ENCODE data around the gene LNX2. TPM values are rescaled to one million over a fixed set of nuclear protein-coding genes. Genes with fewer than 3 reads are reported as not detected.

Gene LNX2
- polyA plus RNA-seq, 1 donor from 2014 or later = 3.9 TPM

DNA sequence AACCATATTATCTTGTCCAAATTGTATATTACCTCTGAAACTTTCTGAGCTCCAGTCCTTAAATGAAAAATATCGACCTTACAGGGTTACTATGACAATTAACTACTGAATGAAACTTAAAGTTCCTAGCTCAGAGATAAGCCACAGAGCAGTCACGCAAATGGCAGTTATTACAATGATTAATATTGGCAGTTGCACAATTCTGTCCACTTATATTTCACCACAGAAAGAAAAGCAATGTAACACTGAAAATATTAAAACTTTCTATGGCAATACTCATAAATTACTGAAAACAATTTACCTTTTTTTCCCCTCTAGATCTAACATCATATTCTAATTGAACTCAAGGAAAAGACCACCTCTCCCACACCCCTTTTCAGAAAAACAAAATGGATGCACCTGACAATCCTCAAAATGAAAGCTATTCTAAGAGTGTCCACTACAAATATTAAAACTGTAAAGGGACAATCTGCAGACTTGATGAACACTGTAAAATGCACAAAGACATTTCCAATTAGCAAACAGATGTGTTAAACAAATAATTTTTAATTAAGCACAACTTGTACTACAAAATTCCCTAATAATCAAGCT is 14.6 kb downstream of the LNX2 start:
- H3K27me3 Mint-ChIP-seq = no peaks in the 10 kb centered on the region
- no peak overlapping the region for H3K27ac Mint-ChIP-seq
- no peak overlapping the region for H3K4me3 Mint-ChIP-seq
- peaks cover 3% of the 10 kb centered on the region for H3K36me3 Mint-ChIP-seq
- no peaks in the 10 kb centered on the region for H3K9me3 Mint-ChIP-seq
- H3K4me1 Mint-ChIP-seq = peaks cover 23 to 30% (median 25%) of the 10 kb centered on the region in 3 donors

DNA sequence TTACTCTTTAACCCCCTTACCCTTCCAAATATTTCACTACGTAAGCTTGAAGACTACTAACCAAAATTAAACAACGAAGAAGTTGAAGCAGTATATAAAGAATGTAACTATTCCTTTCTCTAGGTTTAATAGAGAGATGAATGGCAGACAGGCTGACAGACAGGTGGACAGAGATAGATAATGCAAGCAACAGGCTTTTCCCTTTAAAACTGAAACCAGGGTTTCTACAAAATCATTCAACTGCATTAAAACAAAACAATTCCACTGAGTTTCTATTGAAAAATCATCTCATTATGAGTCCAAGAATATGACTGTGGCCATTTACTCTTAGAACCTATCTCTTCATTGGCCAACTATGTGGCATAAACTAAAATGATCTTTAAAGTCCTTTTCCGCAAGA is 15.2 kb downstream of the LNX2 start:
- H3K9me3 Mint-ChIP-seq = no peaks in the 10 kb centered on the region
- H3K4me3 Mint-ChIP-seq = peak overlapping the region in 1 of 4 donors; percentile 2
- peaks cover 18 to 25% (median 19%) of the 10 kb centered on the region in 3 donors for H3K4me1 Mint-ChIP-seq
- no peaks in the 10 kb centered on the region for H3K27me3 Mint-ChIP-seq
- H3K27ac Mint-ChIP-seq = no peak overlapping the region
- peaks cover 4% of the 10 kb centered on the region for H3K36me3 Mint-ChIP-seq

DNA sequence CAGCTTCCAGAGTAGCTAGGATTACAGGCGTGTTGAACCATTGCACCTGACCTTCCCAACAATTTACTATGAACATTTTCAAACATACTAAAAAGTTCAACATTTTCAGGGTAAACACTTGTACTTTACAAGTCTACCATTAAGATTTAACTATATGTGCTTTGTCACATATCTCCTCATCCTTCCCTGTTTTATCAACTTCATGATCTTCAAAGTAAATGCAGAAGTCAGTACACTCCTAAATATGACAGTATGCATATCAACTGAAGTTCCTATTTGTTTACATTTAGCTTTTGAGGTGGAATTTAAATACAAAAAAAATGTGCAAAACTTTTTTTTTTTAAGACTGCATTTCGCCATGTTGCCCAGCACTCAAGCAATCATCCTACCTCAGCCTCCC is 18.5 kb downstream of the LNX2 start:
- peaks cover 10 to 16% (median 13%) of the 10 kb centered on the region in 3 donors for H3K4me1 Mint-ChIP-seq
- no peak overlapping the region for H3K4me3 Mint-ChIP-seq
- H3K27ac Mint-ChIP-seq = peak overlapping the region in 1 of 3 donors; percentile 70
- H3K36me3 Mint-ChIP-seq = peaks cover 4% of the 10 kb centered on the region
- no peaks in the 10 kb centered on the region for H3K9me3 Mint-ChIP-seq
- H3K27me3 Mint-ChIP-seq = no peaks in the 10 kb centered on the region

DNA sequence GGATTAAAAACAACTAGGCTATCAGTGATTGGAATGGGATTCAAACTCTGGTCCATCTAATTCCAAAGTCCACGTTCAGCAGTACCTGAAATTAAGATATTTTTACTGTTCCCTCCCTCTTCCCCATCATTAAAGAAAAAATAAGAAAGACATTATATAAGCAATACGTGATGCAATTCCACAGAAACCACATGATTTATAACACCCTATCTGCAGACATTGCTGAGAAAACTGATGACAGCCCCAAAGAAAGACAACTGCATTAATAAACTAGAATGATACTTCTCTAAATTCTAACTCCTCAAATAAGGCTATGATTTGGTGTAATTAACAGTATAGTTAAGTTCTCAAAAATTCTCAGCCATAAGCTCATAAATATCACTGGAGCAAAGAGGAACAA is 19.1 kb downstream of the LNX2 start:
- peaks cover 9 to 14% (median 10%) of the 10 kb centered on the region in 3 donors for H3K4me1 Mint-ChIP-seq
- H3K27me3 Mint-ChIP-seq = no peaks in the 10 kb centered on the region
- H3K4me3 Mint-ChIP-seq = no peak overlapping the region
- peaks cover 4% of the 10 kb centered on the region for H3K36me3 Mint-ChIP-seq
- no peaks in the 10 kb centered on the region for H3K9me3 Mint-ChIP-seq
- no peak overlapping the region for H3K27ac Mint-ChIP-seq

DNA sequence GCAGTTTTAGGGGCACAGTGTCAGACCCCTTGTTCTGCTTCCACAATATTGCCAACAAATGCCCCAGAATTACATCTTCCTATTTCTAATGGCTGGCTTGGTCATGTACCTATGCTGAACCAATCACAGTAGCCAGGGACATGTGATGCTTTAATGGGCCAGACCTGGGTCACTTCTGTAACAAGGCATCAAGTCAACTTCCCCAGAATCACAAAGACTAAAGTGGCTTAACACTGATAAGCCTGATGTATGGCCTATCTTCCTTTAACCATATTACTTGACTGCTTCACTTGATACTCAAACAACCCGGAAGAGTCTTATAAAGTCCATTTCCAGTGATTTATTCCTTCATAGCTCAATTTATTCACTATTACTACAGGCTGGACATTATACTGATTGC is 19.6 kb downstream of the LNX2 start:
- Mint-ChIP-seq H3K9me3 (no peaks in the 10 kb centered on the region), H3K27me3 (no peaks in the 10 kb centered on the region), H3K27ac (no peak overlapping the region), H3K4me3 (no peak overlapping the region), H3K36me3 (peaks cover 4% of the 10 kb centered on the region), H3K4me1 (peaks cover 6 to 12% (median 7%) of the 10 kb centered on the region in 3 donors)

DNA sequence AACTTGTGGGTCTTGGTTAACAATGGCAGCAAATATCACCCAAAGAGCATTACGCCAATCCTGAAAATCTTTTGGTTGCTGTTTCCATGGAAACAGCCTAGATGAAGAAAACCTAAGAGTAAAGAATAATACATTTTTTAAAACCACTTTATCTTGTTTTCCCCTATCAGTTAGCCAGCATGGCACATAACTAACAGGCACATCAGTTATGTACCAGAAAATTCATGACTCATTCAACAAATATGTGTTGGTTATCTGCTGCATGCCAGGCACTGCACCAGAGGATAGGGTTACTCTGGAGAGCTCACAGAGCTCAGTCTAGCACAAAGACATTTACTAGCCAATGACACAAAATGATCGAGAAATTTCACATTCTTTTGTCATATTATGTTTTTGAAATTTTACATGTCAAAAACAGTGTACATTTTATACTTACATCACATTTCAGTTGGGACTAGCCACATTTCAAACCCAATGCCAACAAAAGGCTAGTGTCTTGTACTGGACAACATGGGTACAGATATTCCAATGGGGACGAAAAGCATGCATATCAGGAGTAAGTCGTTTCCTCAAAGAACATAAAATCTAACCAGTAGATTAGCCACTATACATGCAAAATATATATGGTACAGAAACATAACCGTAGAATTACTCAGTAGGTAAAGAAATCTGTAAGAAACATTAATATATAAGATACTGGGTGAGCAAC is 20.3 kb downstream of the LNX2 start:
- no peaks in the 10 kb centered on the region for H3K9me3 Mint-ChIP-seq
- no peak overlapping the region for H3K4me3 Mint-ChIP-seq
- H3K27ac Mint-ChIP-seq = no peak overlapping the region
- peaks cover 4 to 6% (median 6%) of the 10 kb centered on the region in 3 donors for H3K4me1 Mint-ChIP-seq
- peaks cover 4% of the 10 kb centered on the region for H3K36me3 Mint-ChIP-seq
- H3K27me3 Mint-ChIP-seq = no peaks in the 10 kb centered on the region

DNA sequence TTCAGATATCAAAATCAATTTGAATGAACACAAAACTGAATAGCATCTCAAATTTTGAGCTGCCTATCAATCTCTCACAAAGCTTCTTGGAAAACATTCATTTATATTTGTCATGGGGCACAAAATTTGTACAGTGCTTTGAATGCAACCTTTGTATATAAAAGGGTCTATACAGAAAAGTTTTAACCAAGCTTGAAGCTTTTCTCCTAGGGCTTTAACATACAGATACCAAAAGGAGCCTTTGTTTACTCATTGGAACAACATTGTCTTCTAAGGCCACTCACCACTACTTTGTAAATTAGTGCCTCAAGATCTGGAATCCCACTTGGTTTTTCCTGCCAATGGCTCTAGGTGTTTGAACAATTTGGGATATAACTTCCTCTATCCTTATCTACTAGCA is 21.2 kb downstream of the LNX2 start:
- Mint-ChIP-seq H3K36me3 (peaks cover 2% of the 10 kb centered on the region), H3K4me1 (peaks cover 4 to 6% (median 5%) of the 10 kb centered on the region in 3 donors), H3K27ac (no peak overlapping the region), H3K27me3 (no peaks in the 10 kb centered on the region), H3K9me3 (no peaks in the 10 kb centered on the region), H3K4me3 (no peak overlapping the region)

DNA sequence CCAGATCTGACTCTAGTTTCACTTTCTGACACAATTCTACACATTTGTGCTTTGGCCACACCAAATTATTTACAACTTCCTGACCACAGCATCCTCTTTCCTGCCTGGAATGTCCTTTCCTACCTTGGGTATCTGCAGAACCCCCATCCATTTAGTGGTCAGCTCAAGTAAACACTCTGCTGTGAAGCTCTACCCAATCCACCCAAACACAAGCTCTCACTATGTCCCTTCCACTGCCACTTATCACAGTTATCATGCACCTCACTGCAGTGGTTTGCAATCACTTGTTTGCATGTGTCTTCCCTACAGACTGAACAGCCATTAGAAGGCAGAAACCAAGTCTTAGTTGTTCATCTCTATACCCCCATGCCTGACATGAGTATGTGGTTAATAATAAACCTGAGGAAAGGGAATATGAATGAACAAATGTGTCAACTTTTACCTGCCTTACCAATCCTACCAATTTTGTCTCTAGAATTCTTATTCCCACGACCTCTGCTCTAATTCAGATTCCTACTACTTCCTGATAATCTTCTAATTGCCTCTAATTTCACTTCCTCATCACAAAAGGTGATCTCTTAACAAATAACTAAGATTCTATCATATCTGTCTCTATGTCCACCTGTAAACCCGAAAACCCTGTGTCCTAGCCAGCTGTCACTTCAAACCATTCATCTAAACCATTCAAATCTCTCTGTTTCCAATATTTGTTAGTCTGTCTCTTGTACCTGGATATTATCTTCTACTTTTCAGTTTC is 25.1 kb downstream of the LNX2 start:
- no peaks in the 10 kb centered on the region for H3K36me3 Mint-ChIP-seq
- H3K4me1 Mint-ChIP-seq = peaks cover 0 to 4% (median 3%) of the 10 kb centered on the region in 3 donors
- H3K4me3 Mint-ChIP-seq = no peak overlapping the region
- no peak overlapping the region for H3K27ac Mint-ChIP-seq
- H3K27me3 Mint-ChIP-seq = no peaks in the 10 kb centered on the region
- no peaks in the 10 kb centered on the region for H3K9me3 Mint-ChIP-seq

DNA sequence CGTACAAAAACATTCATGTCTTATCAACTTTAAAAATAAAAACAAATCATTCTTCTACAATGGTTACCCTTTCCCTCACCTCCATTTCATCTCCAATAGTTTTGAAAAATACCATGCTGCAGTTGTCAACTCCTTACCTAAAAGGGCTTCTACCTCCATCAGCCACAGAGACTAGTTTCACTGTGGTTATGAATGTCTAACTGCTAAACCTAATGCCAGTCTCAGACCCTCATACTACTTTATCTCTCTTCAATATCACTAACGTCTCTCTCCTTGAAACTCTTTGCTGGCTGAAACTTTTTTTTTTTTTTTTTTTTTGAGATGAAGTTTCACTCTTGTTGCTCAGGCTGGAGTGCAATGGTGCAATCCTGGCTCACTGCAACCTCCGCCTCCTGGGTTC is 27.1 kb downstream of the LNX2 start:
- H3K27ac Mint-ChIP-seq = no peak overlapping the region
- no peaks in the 10 kb centered on the region for H3K27me3 Mint-ChIP-seq
- no peaks in the 10 kb centered on the region for H3K9me3 Mint-ChIP-seq
- H3K4me1 Mint-ChIP-seq = peaks cover 0 to 2% (median 0%) of the 10 kb centered on the region in 3 donors
- no peaks in the 10 kb centered on the region for H3K36me3 Mint-ChIP-seq
- no peak overlapping the region for H3K4me3 Mint-ChIP-seq

DNA sequence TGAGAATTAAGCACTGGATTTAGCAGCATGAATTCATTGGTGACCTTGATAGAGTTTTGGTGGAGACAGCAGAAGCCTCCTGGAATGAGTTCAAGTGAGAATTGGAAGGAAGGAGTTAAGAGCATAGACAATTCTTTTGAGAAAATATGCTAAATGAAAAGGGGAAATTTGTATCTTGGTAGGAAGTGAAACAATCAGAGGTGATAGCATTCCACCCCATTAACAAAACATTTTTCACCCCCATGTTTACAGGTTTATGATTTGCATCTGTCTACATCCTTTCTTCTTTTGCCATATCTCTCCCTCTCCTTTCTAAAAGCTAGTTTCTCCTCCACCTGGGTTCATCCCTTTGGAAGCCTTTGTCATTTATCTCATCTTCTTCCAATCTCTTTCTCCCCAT is 27.5 kb downstream of the LNX2 start:
- Mint-ChIP-seq H3K4me1 (peaks cover 0 to 4% (median 0%) of the 10 kb centered on the region in 3 donors), H3K9me3 (no peaks in the 10 kb centered on the region), H3K36me3 (no peaks in the 10 kb centered on the region), H3K27me3 (no peaks in the 10 kb centered on the region), H3K4me3 (no peak overlapping the region), H3K27ac (no peak overlapping the region)

DNA sequence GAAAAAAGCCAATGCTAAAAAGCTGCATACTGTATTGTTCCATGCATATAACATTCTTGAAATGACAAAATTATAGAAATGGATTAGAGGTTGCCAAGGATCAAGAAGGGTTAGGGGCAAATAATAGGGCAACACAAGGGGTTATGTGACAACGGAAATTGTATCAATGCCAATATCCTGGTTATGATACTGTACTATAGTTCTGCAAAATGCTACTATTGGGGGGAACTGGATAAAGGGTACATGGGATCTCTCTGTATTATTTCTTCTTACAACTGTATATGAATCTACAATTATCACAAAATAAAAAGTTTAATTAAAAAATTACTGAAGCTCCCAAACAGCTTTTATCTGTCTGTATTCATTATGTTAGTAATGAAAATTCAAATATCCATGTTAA is 31.9 kb downstream of the LNX2 start:
- peaks cover 9 to 21% (median 15%) of the 10 kb centered on the region in 3 donors for H3K4me1 Mint-ChIP-seq
- no peaks in the 10 kb centered on the region for H3K27me3 Mint-ChIP-seq
- peak overlapping the region in 1 of 3 donors; percentile 7 for H3K27ac Mint-ChIP-seq
- H3K36me3 Mint-ChIP-seq = no peaks in the 10 kb centered on the region
- H3K4me3 Mint-ChIP-seq = no peak overlapping the region
- no peaks in the 10 kb centered on the region for H3K9me3 Mint-ChIP-seq

DNA sequence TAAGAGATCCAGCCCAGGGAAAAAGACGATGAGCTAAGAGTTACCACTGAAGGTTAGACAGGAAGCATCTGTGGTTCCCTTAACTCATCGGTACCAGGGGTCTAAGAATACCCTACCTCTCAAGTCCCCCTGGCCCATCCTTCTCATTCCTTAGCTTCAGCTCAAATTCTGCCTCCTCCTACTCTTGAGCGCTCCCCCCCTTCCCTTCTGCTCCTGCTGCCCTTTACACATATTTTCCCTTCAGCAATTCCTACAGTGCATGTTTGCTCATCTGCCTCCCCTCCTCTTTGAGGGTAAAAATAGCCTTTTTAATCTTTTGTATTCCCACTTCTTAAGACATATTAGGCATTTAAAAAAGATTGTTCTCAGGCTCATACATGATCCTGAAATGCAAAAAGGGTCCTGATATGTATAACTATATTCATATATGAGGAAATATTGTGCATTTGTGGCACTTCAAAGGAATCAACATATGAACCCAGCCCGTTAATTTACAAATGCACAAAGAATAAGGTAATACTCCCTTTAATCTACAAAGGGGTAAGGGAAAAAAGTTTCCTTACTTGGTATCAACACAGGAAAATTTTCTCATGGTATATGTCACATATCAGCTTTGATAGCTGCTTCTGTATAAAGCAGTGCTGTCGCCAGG is 33.1 kb downstream of the LNX2 start:
- H3K36me3 Mint-ChIP-seq = no peaks in the 10 kb centered on the region

DNA sequence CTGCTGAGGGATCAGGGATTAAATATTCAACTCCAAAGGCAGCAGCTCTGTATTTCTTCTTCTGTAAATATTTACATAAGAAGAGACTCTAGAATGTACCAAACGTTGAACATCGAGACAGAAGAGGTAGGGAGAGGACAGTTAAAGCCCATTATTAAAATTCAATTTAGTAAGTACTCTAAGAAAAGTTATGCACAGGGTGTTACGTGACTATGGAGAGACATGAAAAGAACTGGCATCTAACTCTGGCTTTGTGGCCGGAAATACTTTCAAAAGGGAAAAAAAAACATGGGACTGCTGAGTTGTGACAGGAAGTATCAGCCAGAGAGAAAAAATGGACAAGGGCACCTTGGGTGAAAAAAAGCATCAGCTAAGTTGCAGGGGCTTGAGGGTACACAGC is 36.7 kb downstream of the LNX2 start:
- Mint-ChIP-seq H3K27me3 (no peaks in the 10 kb centered on the region), H3K27ac (no peak overlapping the region), H3K9me3 (no peaks in the 10 kb centered on the region), H3K4me3 (no peak overlapping the region), H3K36me3 (no peaks in the 10 kb centered on the region), H3K4me1 (peaks cover 11 to 28% (median 15%) of the 10 kb centered on the region in 3 donors)

More for the DNA sequence above, 33.1 kb downstream of the LNX2 start:
- no peaks in the 10 kb centered on the region for H3K9me3 Mint-ChIP-seq
- H3K4me1 Mint-ChIP-seq = peaks cover 11 to 26% (median 15%) of the 10 kb centered on the region in 3 donors
- H3K27ac Mint-ChIP-seq = no peak overlapping the region
- H3K4me3 Mint-ChIP-seq = peak overlapping the region in 1 of 4 donors; percentile 30
- no peaks in the 10 kb centered on the region for H3K27me3 Mint-ChIP-seq

DNA sequence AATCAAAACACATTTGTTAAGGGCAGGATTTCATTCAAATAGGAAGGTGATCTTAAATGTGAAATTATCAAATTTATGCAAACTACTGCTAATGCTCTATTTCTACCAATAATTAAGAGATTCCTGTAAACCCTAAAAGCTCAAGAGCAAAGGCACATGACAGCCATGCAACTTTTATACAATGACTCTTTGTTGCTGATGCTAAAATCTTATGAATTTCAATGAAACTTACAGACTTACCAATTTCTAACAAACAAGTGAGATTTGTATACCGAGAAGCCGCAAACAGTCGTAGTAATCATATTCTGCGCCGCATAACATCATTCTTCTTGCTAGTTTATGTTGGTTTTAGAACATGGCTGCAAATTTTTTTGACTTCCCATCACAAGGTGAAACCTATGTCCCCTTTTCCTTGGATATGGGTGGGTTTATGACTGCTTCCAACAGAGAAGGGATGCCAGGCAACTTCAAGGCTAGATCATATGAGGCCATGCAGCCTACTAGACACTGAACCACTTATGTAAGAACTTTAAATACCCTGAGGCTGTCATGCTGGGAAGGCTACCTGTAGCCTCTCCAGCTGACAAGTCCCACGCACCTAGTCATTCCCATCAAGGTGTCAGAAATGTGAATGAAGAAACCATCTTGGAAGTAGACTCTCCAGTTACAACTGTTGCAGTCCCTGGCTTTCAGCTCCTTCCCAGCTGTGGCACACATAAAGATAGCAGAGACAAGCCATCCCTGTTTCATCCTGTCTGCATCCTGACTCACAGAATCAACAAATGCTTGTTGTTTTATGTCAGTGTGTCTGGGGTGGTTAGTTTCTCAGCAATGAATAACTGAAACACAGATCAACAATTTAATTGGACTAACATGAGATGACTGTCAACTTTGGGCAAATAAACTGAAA is 42.0 kb downstream of the LNX2 start:
- peaks cover 2 to 17% (median 8%) of the 10 kb centered on the region in 3 donors for H3K4me1 Mint-ChIP-seq
- H3K27me3 Mint-ChIP-seq = no peaks in the 10 kb centered on the region
- no peak overlapping the region for H3K4me3 Mint-ChIP-seq
- H3K27ac Mint-ChIP-seq = no peak overlapping the region
- H3K36me3 Mint-ChIP-seq = peaks cover 13% of the 10 kb centered on the region
- no peaks in the 10 kb centered on the region for H3K9me3 Mint-ChIP-seq
